SK-N-SH (cell line): ENCODE data around the gene NRG3. TPM values are rescaled to one million over a fixed set of nuclear protein-coding genes. Genes with fewer than 3 reads are reported as not detected.
A peak's percentile ranks its signal among the peaks of the same experiment; 100 is the strongest.
"Not testable (repeated sequence)": the region's sequence is repeated elsewhere in the genome, so short reads cannot be mapped to it uniquely, and the experiment has no call there.

ENCODE experiments used
- CTCF ChIA-PET: fragments of 300-600, 350-600 bp; formaldehyde crosslinking; extraction: SDS; loops from one replicate; lab custom pipeline; 2021; lab: Yijun Ruan, JAX
- POLR2A ChIA-PET: fragments of 350-600 bp; sonication (Branson Sonifier 250); formaldehyde crosslinking; extraction: SDS; loops from one replicate; lab custom pipeline; 2020; ENCODE audit warnings: antibody characterized with exemption, inconsistent platforms; lab: Yijun Ruan, JAX
- DNase-seq: peaks from one replicate; pipeline ENCODE4 v3.0.0; 2012
- H2AFZ ChIP-seq: fragments of 200-600 bp; sonication (generic); 2 replicates; pipeline ENCODE4 v1.8.1; 2016; ENCODE audit warnings: antibody characterized with exemption, mild to moderate bottlenecking, low read depth
- H3F3A ChIP-seq: fragments of 200-600 bp; sonication (generic); replicated peaks from 2 replicates; pipeline ENCODE3; 2016; ENCODE audit warnings: antibody characterized with exemption, mild to moderate bottlenecking; ENCODE audit not compliant: insufficient read depth
- H3K27ac ChIP-seq, 2 experiments: fragments of 200-500 bp in 1 of 2; fragments of 200-600 bp in 1 of 2; sonication (Bioruptor generic) in 1 of 2; sonication (generic), shearing (Covaris generic) in 1 of 2; 2 replicates each; pipeline versions ENCODE4 v1.5.1 to v1.6.1; 2014 to 2016; ENCODE audit warnings: low read depth in 2 of 2, inconsistent platforms in 1 of 2, low read length in 1 of 2, mild to moderate bottlenecking in 1 of 2, mixed read lengths in 1 of 2
- H3K27me3 ChIP-seq: fragments of 200-600 bp; sonication (generic), shearing (Covaris generic); 2 replicates; pipeline ENCODE4 v1.6.1; 2016; ENCODE audit warnings: mixed run types; ENCODE audit not compliant: insufficient read depth
- H3K36me3 ChIP-seq, 2 experiments: fragments of 200-500 bp in 1 of 2; fragments of 200-600 bp in 1 of 2; sonication (Bioruptor generic) in 1 of 2; sonication (generic) in 1 of 2; replicated peaks in 1 of 2; 2 replicates each; pipeline versions ENCODE3 to v1.5.1; 2014 to 2016; ENCODE audit warnings: low read length in 1 of 2, mild to moderate bottlenecking in 1 of 2; ENCODE audit not compliant: insufficient read depth in 2 of 2, control insufficient read depth in 1 of 2
- H3K4me1 ChIP-seq, 2 experiments: fragments of 200-500 bp in 1 of 2; fragments of 200-600 bp in 1 of 2; sonication (Bioruptor generic) in 1 of 2; sonication (generic), shearing (Covaris generic) in 1 of 2; 2 replicates each; pipeline versions ENCODE4 v1.5.1 to v1.6.1; 2014 to 2016; ENCODE audit warnings: low read depth in 1 of 2, low read length in 1 of 2, mixed run types in 1 of 2; ENCODE audit not compliant: insufficient read depth in 2 of 2, control insufficient read depth in 1 of 2
- H3K4me2 ChIP-seq: fragments of 200-600 bp; sonication (generic), shearing (Covaris generic); 2 replicates; pipeline ENCODE4 v1.6.1; 2017; ENCODE audit warnings: mixed run types
- H3K4me3 ChIP-seq, 2 experiments: fragments of 200-500 bp in 1 of 2; fragments of 200-600 bp in 1 of 2; sonication (Bioruptor generic) in 1 of 2; sonication (generic), shearing (Covaris generic) in 1 of 2; 2 replicates each; pipeline versions ENCODE4 v1.5.1 to v1.8.1; 2014 to 2016; ENCODE audit warnings: low read depth in 2 of 2, inconsistent platforms in 1 of 2, low read length in 1 of 2, mild to moderate bottlenecking in 1 of 2, mixed read lengths in 1 of 2, moderate library complexity in 1 of 2
- H3K79me2 ChIP-seq: fragments of 200-600 bp; sonication (generic); 2 replicates; pipeline ENCODE4 v1.8.1; 2017; ENCODE audit warnings: mild to moderate bottlenecking; ENCODE audit not compliant: insufficient read depth
- H3K9ac ChIP-seq: fragments of 200-600 bp; sonication (generic); 2 replicates; pipeline ENCODE4 v1.6.1; 2017; ENCODE audit warnings: mixed run types
- H3K9me2 ChIP-seq: fragments of 200-600 bp; sonication (generic); 2 replicates; pipeline ENCODE4 v1.6.1; 2017; ENCODE audit warnings: mixed run types
- H3K9me3 ChIP-seq: fragments of 200-600 bp; sonication (generic); 2 replicates; pipeline ENCODE4 v1.6.1; 2017; ENCODE audit warnings: mixed run types, mild to moderate bottlenecking, moderate library complexity
- H4K20me1 ChIP-seq: fragments of 200-600 bp; sonication (generic); 2 replicates; pipeline ENCODE4 v1.6.1; 2017; ENCODE audit warnings: mild to moderate bottlenecking, mixed run types; ENCODE audit not compliant: insufficient read depth
- EP300 ChIP-seq, 2 experiments: IDR thresholded peaks; 2 replicates each; pipeline versions ENCODE4 v1.4.0 to v1.6.1; 2012; ENCODE audit warnings: borderline replicate concordance in 1 of 2, low read depth in 1 of 2, low read length in 1 of 2
- FOSL2 ChIP-seq: IDR thresholded peaks from 2 replicates; pipeline ENCODE4 v1.4.0; 2012; ENCODE audit warnings: low read depth, mild to moderate bottlenecking, moderate library complexity, borderline replicate concordance
- NFIC ChIP-seq: IDR thresholded peaks from 2 replicates; pipeline ENCODE4 v1.4.0; 2012; ENCODE audit warnings: borderline replicate concordance
- NRF1 ChIP-seq: IDR thresholded peaks from 2 replicates; pipeline ENCODE4 v1.6.1; 2012; ENCODE audit warnings: low read depth, mild to moderate bottlenecking, low read length
- PBX3 ChIP-seq: IDR thresholded peaks from 2 replicates; pipeline ENCODE4; 2012
- RAD21 ChIP-seq: IDR thresholded peaks from 2 replicates; pipeline ENCODE4 v1.6.1; 2012; ENCODE audit warnings: mild to moderate bottlenecking, low read length
- RCOR1 ChIP-seq: fragments of 150-350 bp; IDR thresholded peaks from 2 replicates; pipeline ENCODE4 v1.6.1; 2017; ENCODE audit warnings: antibody characterized with exemption, low read length
- USF2 ChIP-seq: fragments of 150-350 bp; IDR thresholded peaks from 2 replicates; pipeline ENCODE4 v1.6.1; 2017; ENCODE audit warnings: antibody characterized with exemption, low read length, low read depth, borderline replicate concordance
- WGBS: methylation state at CpG from one replicate; pipeline ENCODE4 v1.1.6; 2017; ENCODE audit warnings: low lambda C conversion rate; 5-methylcytosine and 5-hydroxymethylcytosine counted together
- polyA plus RNA-seq, 3 experiments: library from polyadenylated mRNA; depleted of rRNA; stranded (reverse); fragments of >200 nt; gene quantifications; 2 replicates each; pipeline ENCODE4 v1.2.3, GENCODE V29; 2012

NRG3 gene
- polyA plus RNA-seq, 1 of the 3 experiments (the other 2 are of a cell fraction) = 0.03 TPM

GRCh38 chr10:82674036-82674435 lies 799.0 kb downstream of the NRG3 start:
- TF ChIP-seq EP300 (IDR thresholded peaks at IDR 0.05; ENCODE audit: borderline replicate concordance in 1 of 2, low read depth in 1 of 2, low read length in 1 of 2) (no peak), RAD21 (no peak), PBX3 (peak; percentile 34; the same call in 1 of the 2 replicates), FOSL2 (peak; percentile 20; the same call in 1 of the 2 replicates)
- H3F3A ChIP-seq = peaks cover 4% of the 10 kb centered on the region
- H3K27me3 ChIP-seq = no peaks in the 10 kb centered on the region
- H3K79me2 ChIP-seq = no peaks in the 10 kb centered on the region
- H3K36me3 ChIP-seq = no peaks in the 10 kb centered on the region
- H4K20me1 ChIP-seq = no peaks in the 10 kb centered on the region
- POLR2A ChIA-PET = no interaction called here
- H3K9ac ChIP-seq = no peak overlapping the region
- peak overlapping the region in 1 of 2 experiments; percentile 64; a peak in 2 of 4 replicates for H3K27ac ChIP-seq
- DNase-seq = no peak
- peak overlapping the region; percentile 16 for H2AFZ ChIP-seq
- H3K9me2 ChIP-seq = no peaks in the 10 kb centered on the region
- H3K4me2 ChIP-seq = no peak overlapping the region
- H3K9me3 ChIP-seq = no peaks in the 10 kb centered on the region
- CTCF ChIA-PET = no interaction called here
- no peak overlapping the region for H3K4me3 ChIP-seq
- H3K4me1 ChIP-seq = 0 out of 4 replicates have a peak, but pooled peaks cover 0 to 3% of the 10 kb centered on the region in 2 experiments

- DNase-seq, H2AFZ ChIP-seq, H3K9me3 ChIP-seq, H3K79me2 ChIP-seq, H3F3A ChIP-seq, H3K36me3 ChIP-seq, H4K20me1 ChIP-seq, H3K4me1 ChIP-seq, CTCF ChIA-PET, H3K9ac ChIP-seq, POLR2A ChIA-PET, H3K27ac ChIP-seq, H3K27me3 ChIP-seq, H3K4me3 ChIP-seq, H3K4me2 ChIP-seq, H3K9me2 ChIP-seq: not testable (repeated sequence)
- WGBS = 81% methylated on average over 9 of the region's 9 CpGs
Observed at GRCh38 chr10:82677932-82678331, 802.9 kb downstream of the NRG3 start.

- H3K9me3 ChIP-seq, H3K4me1 ChIP-seq, POLR2A ChIA-PET, H3K9ac ChIP-seq, H2AFZ ChIP-seq, H4K20me1 ChIP-seq, DNase-seq, H3K79me2 ChIP-seq, H3F3A ChIP-seq, H3K36me3 ChIP-seq, H3K27me3 ChIP-seq, H3K4me2 ChIP-seq, H3K4me3 ChIP-seq, H3K9me2 ChIP-seq, H3K27ac ChIP-seq: not testable (repeated sequence)
- CTCF ChIA-PET = interaction anchor here (0.6 to 1.0 kb wide), 2 partner anchors 11 to 578 kb away, joined by 3 read pairs; no protein-coding TSS in a partner anchor
- 85% methylated on average over 6 of the region's 6 CpGs for WGBS
Observed at GRCh38 chr10:82678451-82678850, 803.5 kb downstream of the NRG3 start.

- Histone ChIP-seq H3K9me3 (no peaks in the 10 kb centered on the region), H3K36me3 (no peaks in the 10 kb centered on the region), H3K4me2 (no peak overlapping the region; the same call in 1 of the 2 replicates), H2AFZ (no peak overlapping the region), H3K9ac (no peak overlapping the region), H3K79me2 (no peaks in the 10 kb centered on the region), H3K27me3 (no peaks in the 10 kb centered on the region), H3F3A (no peaks in the 10 kb centered on the region), H3K27ac (peak overlapping the region in 1 of 2 experiments; percentile 64; a peak in 2 of 4 replicates), H3K4me1 (peaks cover 0 to 16% of the 10 kb centered on the region in 2 experiments; a peak in 2 of 4 replicates), H3K9me2 (no peaks in the 10 kb centered on the region), H3K4me3 (no peak overlapping the region), H4K20me1 (no peaks in the 10 kb centered on the region)
- ChIA-PET CTCF (interaction anchor here (0.7 to 1.0 kb wide), 3 partner anchors 11 to 593 kb away, joined by 3 read pairs; no protein-coding TSS in a partner anchor), POLR2A (no interaction called here)
- 23% methylated on average over 3 of the region's 3 CpGs for WGBS
- TF ChIP-seq NRF1 (no peak), USF2 (no peak), RCOR1 (no peak), EP300 (IDR thresholded peaks at IDR 0.05; ENCODE audit: borderline replicate concordance in 1 of 2, low read depth in 1 of 2, low read length in 1 of 2) (no peak), NFIC (no peak), RAD21 (no peak; the same call in 1 of the 2 replicates)
- DNase-seq = peak; percentile 39
Observed at GRCh38 chr10:82680608-82681007, 805.6 kb downstream of the NRG3 start.
